Anterior cingulate cortex (tissue), 58 donors: ENCODE results near the gene CYP4F11.
"Not testable (repeated sequence)": the region's sequence is repeated elsewhere in the genome, so short reads cannot be mapped to it uniquely, and the experiment has no call there.

ENCODE experiments used
- DNase-seq, 58 donors: peaks; one replicate each; lab custom pipeline; 2025; lab: John Stamatoyannopoulos, UW

The CYP4F11 gene

DNA sequence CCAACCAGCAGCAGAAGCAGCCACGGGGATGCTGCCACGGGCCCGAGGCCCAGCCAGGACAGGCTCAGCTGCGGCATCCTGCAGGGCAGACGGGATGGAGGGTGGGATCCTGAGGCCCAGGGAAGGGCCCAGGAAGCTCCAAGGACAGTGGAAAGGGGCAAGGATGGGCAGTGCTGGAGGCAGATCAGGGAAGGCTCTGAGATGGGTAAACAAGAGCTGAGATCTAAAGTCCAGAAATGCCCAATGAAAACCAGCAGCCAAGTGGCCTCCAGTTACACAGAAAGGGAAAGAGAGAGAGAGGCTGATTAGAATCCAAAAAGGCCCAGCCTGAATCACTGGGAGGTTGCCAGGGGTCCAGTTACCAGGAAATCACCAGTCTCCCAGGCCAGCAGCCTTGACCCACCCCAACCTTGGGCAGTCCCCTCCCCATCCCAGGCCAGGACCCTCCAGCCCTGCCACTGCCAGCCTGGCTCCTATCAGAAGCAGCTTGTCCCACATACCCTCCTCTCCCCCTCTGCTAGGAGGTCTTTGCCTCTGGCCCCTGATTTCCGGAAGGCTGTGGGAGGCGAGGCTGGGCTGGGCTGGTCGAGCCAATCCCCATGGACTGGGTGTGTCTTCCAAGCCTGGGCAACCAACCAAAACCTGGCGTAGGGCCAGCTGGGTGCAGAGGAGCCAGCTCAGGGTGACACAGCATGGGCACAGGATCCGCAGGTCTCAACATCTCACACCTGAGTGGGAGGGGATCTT is at the start of gene CYP4F11:
Gene CYP4F11, minus strand, starts transcription at position 198 of the 747 bp plus-strand sequence. Its CDS starts 121 bp downstream, at position 77.
- peak in 56 of 58 donors; percentile 4 to 87 (median 60) for DNase-seq

GRCh38 chr19:15979293-15979692 is 45.0 kb upstream of the CYP4F11 start:
- DNase-seq = no peak

GRCh38 chr19:15977690-15978089 is 43.4 kb upstream of the CYP4F11 start:
- no peak for DNase-seq

- DNase-seq = no peak
Measured at GRCh38 chr19:15976836-15977689, 42.7 kb upstream of the CYP4F11 start.

GRCh38 chr19:15974856-15975255 is 40.5 kb upstream of the CYP4F11 start:
- no peak for DNase-seq

DNA sequence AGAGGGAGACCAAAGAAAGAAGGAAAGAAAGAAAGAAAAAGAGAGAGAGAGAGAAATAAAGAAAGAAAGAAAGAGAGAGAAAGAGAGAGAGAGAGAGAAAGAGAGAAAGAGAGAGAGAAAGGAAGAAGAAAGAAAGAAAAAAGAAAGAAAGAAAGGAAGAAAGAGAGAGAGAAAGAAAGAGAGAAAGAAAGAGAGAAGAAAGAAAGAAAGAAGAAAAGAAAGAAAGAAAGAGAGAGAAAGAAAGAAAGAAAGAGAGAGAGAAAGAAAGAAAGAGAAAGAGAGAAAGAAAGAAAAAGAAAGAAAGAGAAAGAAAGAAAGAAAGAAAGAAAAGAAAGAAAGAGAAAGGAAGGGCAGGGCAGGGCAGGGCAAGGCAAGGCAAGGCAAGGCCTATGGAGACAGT is 37.7 kb upstream of the CYP4F11 start:
- not testable (repeated sequence) for DNase-seq

DNA sequence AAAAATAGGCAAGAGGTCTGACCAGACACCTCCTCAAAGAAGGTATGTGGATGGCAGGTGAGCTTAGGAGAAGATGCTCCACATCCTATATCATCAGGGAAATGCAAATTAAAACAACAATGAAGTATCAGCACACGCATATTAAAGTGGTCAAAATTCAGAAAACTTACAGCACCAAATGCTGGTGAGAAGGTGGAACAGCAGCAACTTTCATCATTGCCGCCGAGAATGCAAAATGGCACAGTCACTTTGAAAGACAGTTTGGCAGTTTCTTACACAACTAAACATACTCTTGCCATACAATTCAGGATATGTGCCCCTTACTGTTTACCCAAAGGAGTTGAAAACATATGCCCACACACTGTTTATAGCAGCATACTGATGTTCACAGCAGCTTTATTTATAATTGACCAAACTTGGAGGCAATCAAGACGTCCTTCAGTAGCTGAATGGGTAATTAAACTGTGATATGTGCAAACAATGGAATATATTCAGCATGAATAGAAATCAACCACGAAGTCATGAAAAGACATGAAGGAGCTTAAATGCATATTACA is 37.0 kb upstream of the CYP4F11 start:
- no peak for DNase-seq

DNA sequence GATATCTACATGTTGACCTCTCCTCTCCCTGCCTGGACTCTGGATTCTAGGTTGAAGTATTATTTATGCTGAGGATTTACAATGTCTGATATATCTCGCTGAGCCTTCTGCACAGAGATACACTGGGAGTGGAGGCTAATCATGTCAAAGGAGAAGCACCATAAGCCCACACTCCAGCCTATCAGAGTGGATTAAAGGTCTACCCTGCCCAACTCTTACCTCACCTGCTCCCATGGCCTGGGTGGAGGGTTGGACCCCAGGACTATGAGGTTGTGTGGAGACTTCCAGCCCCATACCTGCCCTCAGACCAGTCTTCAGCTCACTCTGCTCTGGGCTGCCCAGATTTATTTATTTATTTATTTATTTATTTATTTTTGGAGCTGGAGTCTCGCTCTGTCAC is 29.9 kb upstream of the CYP4F11 start:
- no peak for DNase-seq

GRCh38 chr19:15962319-15962718 is 28.0 kb upstream of the CYP4F11 start:
- no peak for DNase-seq

GRCh38 chr19:15954820-15955219 is 20.5 kb upstream of the CYP4F11 start:
- DNase-seq = no peak

GRCh38 chr19:15948223-15949058 is 14.1 kb upstream of the CYP4F11 start, which contains the start of gene OR10H4:
Gene OR10H4 (plus strand): TSS chr19:15949008. CDS start chr19:15949008, 0 bp downstream.
- DNase-seq = no peak

DNA sequence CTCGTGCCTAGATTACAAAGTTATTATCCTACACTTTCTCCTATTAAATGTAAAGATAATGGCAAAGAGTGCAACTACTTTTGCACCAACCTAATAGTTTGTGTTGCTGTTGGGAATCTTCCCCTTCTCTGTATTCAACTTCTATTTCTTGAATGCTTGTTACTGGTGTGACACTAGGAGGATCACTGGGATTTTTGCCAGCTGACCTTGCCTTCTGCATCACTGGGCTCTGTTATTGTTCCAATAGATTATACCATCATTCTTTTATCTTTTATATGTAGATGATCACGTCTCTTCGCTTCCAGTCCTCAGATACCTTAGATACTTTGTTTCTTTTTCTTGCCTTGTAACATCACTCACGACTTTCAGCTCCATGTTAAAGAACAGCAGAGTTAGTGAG is 11.0 kb upstream of the CYP4F11 start:
- DNase-seq = no peak

DNA sequence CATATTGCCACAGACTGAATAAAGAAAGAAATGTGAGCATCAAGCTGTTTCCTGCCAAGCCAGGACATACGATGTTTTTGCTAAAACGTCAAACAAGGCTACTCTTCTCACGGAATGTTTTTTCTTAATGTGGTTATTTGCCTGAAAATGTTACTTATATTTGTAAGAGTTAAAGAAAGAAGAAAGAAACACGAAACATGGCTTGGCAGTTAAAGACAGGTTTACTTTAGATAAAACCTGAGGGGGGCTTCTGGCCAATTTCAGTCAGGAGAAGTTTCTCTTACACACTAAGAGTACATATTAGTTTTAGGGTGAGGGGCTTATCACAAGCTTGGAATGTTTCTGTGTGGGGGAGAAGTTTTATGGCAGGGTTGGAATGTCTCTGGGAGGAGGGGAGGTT is 10.1 kb upstream of the CYP4F11 start:
- no peak for DNase-seq

DNA sequence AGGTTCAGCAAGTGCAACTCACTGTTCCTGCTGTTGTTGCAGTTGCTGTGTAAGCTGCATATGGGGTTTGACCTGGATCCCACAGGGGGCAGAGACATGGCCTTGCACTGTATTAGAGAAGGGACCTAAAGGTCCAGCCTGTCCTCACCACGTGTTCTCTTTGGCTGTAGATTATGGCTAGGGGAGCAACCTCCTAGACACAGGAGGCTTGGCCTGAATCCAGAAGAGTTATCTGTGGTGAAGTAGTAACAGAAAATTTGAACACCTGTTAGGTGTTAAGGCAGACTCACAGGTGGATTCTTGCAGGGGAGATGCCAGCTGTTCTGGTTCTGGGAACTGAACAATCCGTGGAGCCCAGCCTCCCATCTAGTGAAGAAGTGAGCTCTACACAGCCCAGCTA is 3.4 kb upstream of the CYP4F11 start:
- no peak for DNase-seq

DNA sequence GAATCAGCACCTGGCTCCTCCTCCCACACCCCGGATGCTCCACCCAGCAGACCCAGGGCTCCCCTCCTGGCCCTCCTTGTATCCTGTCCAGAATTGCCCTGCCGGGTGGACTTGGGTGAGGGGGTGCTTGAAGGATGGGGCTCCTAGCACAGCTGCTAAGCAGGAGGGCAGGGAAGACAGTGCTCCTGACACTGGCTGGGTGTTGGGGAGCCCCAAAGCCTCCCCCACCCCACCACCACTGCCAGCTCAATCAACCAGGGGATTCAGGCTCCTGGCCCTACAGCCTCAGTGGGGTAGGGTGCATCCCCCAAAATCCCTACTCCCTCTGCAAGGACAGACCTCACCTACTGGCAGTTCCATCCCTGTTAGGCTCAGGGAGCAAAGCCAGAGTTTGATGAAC is 2.6 kb upstream of the CYP4F11 start:
- no peak for DNase-seq

DNA sequence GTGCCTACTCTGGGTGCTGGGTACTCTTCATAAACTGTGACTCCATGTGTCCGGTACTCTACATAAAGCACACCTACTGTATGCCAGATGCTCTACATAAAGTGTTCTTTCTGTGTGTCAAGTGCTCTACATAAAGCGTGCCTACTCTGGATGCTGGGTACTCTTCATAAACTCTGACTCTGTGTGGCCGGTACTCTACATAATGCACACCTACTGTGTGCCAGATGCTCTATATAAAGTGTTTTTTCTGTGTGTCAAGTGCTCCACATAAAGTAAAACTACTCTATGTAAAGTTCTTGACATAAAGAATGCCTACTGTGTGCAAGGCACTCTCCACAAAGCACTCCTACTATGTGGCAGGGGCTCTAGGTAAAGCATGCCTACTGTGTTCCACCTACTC is 1.8 kb upstream of the CYP4F11 start:
- no peak for DNase-seq

DNA sequence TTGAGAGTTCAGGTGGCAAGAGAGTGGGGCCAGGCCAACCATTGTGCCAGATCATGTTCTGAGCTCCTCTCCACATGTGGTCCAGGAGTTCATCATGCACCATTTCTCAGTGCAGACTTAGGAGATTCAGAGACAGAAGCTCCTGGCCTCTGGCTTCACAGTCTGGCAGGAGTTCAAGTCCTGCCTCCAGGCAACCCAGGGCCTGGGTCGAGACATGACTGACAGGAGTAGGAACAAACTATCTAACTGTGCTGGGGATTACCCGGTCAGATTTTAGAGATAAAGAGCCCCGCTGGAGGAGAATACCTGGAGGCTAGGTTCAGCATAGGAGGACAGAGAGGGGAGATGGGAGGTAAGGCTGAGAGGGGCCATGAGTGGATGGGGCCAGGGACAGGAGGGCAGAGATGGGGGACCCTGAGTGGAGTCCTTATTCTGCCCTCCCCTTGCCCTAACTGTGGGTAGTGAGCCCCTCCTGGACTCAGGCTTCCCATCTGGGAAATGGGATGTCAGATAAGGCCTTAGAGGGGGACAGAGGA is 906 bp upstream of the CYP4F11 start:
- peak in 3 of 58 donors; percentile 3 to 18 (median 17) for DNase-seq

- DNase-seq = peak in 3 of 58 donors; percentile 1 to 12 (median 3)
Measured at GRCh38 chr19:15933761-15934331, 483 bp downstream of the CYP4F11 start.

GRCh38 chr19:15928321-15928720 is 6.0 kb downstream of the CYP4F11 start:
- DNase-seq = no peak

DNA sequence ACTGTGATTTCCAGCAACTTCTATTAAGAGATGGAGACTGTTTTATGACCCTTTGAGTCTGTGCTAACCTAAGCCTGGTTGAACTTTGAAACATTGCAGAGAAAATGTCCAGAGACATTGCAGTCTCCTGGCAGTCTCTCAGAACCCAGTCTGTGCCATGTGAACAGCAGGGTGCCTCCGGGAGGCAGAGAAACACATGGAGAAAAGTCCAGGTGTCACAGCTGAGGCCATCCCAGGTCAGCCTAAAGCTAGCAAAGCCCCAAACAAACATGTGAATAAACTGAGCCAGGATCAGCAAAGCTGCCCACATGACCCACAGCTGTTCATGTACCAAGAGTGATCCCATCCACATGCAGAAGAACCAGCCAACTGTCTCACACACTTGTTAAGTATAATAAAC is 7.8 kb downstream of the CYP4F11 start:
- no peak for DNase-seq
